ENCODE results near the gene PCNT.
"Not testable (repeated sequence)": the region's sequence is repeated elsewhere in the genome, so short reads cannot be mapped to it uniquely, and the experiment has no call there.

Gene PCNT

GRCh38 chr21:46431884-46432488 is 108.0 kb downstream of the PCNT start:
- DNase-seq: no peak

DNA sequence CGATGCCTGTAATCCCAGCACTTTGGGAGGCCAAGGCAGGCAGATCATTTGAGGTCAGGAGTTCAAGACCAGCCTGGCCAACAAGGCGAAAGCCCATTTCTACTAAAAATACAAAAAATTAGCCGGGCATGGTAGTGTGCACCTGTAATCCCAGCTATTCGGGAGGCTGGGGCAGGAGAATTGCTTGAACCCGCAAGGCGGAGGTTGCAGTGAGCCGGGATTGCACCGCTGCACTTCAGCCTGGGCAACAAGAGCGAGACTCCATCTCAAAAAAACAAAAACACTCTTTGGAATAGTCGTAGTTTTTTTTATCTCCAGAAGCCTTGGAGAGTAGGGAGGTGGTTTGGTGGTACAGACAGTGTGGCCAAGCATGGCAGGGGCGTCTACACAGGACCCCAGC is 109.2 kb downstream of the PCNT start:
- not testable (repeated sequence) for DNase-seq

- DNase-seq: no peak
Measured at GRCh38 chr21:46434322-46434958, 110.5 kb downstream of the PCNT start.

- no peak for DNase-seq
Measured at GRCh38 chr21:46435786-46436227, 111.9 kb downstream of the PCNT start.

DNA sequence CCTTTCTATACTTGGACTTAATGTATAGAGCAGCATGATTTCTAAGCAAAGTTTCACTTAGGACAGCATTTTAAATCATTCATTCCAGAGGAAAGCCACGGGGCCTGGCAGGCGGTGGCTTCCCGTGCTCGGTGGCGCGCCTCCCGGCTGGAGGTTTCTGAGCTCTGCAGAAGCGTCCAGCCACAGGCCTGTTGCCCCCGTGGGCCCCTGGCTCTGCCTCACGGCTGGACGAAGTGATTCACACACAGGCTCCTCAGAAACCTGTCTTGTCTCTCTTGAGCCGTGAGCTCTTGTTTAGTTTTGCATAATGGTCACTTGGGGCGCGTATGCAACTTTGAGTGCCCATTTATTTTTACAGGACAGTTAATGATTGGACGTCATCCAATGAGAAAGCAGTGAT is 112.7 kb downstream of the PCNT start:
- DNase-seq: no peak

GRCh38 chr21:46437096-46437498 is 113.1 kb downstream of the PCNT start:
- no peak for DNase-seq

DNA sequence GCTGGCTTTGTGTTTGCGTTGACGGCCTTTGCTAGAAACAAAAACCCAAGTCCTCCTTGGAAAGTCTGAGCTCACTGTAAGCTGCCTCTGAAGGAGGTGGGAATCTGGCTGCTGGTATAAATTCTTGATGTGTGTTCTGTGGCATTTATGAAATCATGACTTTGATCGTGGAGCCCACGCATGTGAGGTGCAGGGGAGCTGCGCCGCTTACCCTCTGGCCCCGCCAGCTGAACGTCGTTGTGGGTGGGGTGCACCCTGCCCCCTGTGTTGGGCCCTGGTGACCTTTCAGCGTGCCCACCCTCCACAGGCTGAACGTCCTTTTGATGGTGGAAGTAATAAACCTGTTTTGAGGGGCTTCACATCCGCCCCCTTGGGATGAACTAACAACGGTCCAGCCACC is 113.6 kb downstream of the PCNT start:
- no peak for DNase-seq

DNA sequence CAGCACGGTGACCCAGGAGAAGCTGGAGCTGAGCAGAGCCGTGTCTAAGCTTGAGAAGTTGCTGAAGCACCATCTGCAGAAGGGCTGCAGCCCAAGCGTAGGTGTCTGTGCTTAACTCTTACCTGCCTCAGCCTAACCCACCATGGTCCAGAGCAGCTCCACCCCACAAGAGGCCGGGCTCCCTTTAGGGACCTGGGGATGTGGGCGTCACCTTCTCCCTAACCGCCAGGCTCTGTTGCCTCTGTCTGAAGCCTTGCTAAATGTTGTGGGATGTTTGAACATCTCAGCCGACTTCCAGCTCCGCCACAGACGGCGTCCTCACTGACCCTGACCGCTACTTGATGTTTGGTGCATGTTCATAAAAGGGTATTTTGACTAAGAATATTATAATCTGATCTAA is 114.3 kb downstream of the PCNT start:
- DNase-seq: no peak

GRCh38 chr21:46439906-46440305 is 116.0 kb downstream of the PCNT start:
- DNase-seq: no peak

DNA sequence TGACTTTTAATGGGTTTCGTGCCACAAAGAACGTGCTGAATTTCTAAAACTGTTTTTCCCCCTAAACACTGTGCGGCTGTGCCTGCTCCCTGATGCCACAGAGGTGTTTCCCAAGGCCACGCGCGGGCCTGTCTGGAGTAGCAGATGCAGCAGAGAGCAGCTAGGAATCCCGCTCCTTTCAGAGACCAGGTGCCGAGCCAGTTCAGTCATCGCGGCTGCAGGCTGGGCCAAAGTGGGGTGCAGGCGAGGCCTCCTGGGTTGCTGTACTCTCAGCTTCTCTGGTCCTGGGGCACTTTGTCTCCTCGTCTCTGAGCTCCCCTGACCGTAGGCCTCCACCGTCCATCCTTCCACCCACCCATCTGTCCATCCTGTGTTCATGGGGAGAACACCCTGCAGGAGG is 117.4 kb downstream of the PCNT start:
- no peak for DNase-seq

- no peak for DNase-seq
Measured at GRCh38 chr21:46441961-46442498, 118.1 kb downstream of the PCNT start.

DNA sequence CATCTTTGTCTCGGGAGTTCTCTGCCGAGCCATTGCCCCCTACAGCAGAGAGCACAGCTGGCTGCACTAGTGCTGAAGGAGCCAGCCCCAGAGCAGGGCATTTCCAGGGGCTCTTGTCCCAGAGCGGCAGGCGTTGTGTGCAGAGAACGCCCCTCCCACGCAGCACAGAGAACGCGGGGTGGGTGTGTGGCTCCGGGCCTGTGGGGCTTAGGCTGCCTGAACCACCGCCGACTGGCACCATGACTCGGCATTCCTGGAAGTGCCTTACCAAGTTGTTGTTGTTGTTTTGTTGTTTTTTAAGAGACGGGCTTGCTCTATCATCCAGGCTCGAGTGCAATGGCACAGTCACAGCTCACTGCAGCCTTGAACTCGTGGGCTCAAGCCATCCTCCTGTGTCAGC is 119.0 kb downstream of the PCNT start:
- no peak for DNase-seq

DNA sequence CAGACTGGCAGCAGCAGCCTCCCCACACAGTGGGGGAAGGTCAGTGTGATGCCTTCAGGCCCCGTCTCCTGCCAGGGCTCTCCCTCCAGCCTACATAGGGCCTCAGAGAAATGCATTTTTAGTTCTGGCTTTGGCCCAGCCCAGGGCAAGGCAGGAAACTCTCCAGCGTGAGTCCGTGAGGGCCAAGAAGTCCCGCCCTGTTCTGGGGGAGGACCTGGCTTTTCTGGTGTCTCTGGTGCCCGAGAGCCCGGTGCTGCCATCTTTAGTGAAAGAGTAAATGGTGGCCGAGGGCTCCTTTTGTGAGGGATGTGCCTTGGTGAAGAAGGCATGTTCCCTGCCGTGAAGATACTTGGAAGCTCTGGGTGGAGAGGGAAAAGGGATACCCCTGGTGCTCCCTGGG is 120.0 kb downstream of the PCNT start:
- no peak for DNase-seq

GRCh38 chr21:46448108-46448507 is 124.2 kb downstream of the PCNT start:
- no peak for DNase-seq

- DNase-seq: not testable (repeated sequence)
Measured at GRCh38 chr21:46448855-46449254, 124.9 kb downstream of the PCNT start.

DNA sequence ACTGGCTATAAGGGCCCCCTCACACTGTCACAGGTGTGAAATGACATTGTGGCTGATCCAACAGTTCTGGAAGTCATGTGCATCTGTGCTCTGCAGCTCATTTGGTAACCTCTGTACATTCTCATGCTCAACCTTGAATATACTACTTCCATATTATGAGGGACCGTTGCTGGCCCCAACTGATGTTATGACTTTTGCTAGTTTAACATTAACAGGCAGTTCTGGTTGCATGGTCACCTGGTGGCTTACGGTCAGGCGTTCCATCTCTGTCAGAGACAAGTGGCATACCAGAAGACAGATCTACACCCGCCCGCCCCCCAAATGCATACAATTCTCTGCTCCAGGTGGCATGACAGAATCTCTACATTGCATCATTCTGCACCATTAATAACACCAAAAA is 128.8 kb downstream of the PCNT start:
- no peak for DNase-seq

GRCh38 chr21:46454142-46454541 is 130.2 kb downstream of the PCNT start:
- no peak for DNase-seq

DNA sequence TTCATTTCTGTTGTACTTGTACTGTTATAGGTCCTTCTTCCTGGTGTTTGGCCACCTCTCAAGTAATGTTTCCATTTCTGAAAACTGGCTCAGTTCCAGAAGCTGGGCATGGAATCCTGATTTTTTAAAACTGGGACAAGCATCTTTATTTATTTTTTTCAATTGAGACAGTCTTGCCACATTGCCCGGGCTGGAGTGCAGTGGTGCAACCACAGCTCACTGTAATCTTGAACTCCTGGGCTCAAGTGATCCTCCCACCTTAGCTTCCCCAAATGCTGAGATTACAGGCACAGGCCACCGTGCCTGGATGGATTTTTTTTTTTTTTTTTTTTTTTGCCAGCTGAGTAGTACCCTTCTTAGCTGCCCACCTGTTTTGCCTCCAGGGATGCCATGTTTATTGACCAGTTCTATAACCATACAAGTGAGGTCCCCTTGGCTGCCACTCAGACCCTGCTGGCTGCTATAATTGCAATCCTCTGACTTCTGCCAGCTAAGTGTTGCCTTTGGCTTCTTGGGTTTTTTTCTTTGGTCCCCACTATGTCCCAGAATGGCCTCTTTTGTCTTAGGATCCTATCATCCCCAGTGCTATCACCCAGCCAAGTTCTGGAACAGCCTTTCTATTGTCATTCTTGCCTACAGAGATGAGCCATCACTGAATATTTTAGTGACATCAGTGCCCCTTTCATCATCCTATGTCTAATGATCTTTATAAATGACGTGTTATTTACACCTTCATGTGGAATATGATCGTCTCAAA is 130.9 kb downstream of the PCNT start:
- DNase-seq: no peak

- DNase-seq: no peak
Measured at GRCh38 chr21:46455575-46456385, 131.8 kb downstream of the PCNT start.

DNA sequence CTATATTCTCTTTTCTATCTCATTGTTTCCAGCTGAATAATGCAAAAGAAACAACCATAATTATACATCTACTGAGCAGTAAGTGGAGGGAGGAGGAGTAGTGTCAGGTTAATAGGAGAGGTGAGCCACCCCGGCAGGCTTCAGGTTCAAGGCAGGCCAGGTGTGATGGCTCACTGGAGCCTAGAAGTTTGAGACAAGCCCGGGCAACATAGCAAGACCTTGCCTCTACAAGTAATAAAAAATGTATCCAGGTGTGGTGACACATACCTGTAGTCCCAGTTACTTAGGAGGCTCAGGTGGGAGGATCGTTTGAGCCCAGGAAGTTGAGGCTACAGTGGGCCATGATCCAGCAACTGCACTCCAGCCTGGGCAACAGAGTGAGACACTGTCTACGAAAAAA is 132.8 kb downstream of the PCNT start:
- no peak for DNase-seq

DNA sequence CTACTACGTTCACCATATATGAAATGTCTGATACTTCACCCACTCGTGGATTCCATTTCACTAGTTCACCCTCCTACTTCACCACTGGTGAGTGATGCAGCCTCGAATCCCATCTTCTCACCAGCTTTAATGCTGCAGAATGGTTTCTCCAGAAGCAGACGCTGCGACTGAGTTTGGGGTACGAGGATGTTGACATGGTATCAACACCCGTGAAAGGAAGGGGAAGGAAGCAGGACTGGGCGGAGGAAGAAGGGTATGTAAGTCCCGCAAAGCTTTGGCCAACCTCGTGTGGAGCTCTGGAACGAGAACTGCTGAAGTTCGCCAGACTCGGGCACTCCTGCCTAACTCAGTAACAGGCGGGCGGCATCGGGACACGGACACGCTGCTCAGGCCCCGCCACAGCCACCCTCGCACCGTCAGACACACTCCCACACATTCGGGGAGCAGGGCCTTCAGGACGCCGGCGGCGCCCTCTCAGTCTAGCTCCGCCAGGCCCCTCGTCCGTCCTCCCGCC is 133.9 kb downstream of the PCNT start:
- DNase-seq: peak in 1 of 4 experiments; percentile 36

GRCh38 chr21:46458315-46459023 is 134.5 kb downstream of the PCNT start, which contains the start of gene DIP2A:
DIP2A (plus strand) TSS chr21:46458891; CDS start chr21:46459132, 241 bp downstream.
- peak; percentile 75 to 90 (median 85) for DNase-seq

All from activated naive CD4-positive, alpha-beta T cell (primary cell).